GM23338 (cell line): Measurements from ENCODE around the gene SUCLG1. TPM values are rescaled to one million over a fixed set of nuclear protein-coding genes. Genes with fewer than 3 reads are reported as not detected.

ENCODE experiments used
- ATAC-seq: fragments of 200-7000 bp; cut with Tn5 transposase; 3 replicates; pipeline ENCODE4 v1.9.1; 2020
- DNase-seq: peaks from one replicate; pipeline ENCODE4 v3.0.0-alpha.2; 2015; ENCODE audit warnings: low spot score
- H2AFZ ChIP-seq: fragments of 200-600 bp; sonication (generic); 2 replicates; pipeline ENCODE4 v1.8.0; 2016; ENCODE audit warnings: antibody characterized with exemption, mild to moderate bottlenecking, moderate library complexity
- H3F3A ChIP-seq: fragments of 200-600 bp; sonication (generic); replicated peaks from 2 replicates; pipeline ENCODE4 v1.8.0; 2017; ENCODE audit warnings: antibody characterized with exemption, mixed run types, low read depth
- H3K27ac ChIP-seq: fragments of 200-600 bp; sonication (generic); 2 replicates; pipeline ENCODE4 v1.6.1; 2016; ENCODE audit warnings: low read depth
- H3K27me3 ChIP-seq: fragments of 200-600 bp; sonication (generic); 2 replicates; pipeline ENCODE4 v1.8.0; 2016; ENCODE audit warnings: mild to moderate bottlenecking, mixed run types, moderate library complexity; ENCODE audit not compliant: insufficient read depth
- H3K36me3 ChIP-seq: fragments of 200-600 bp; sonication (generic); 2 replicates; pipeline ENCODE4 v1.8.0; 2016; ENCODE audit warnings: mild to moderate bottlenecking; ENCODE audit not compliant: insufficient read depth
- H3K4me1 ChIP-seq: fragments of 200-600 bp; sonication (generic); 2 replicates; pipeline ENCODE4 v1.8.0; 2016; ENCODE audit warnings: mild to moderate bottlenecking, moderate library complexity; ENCODE audit not compliant: insufficient read depth
- H3K4me2 ChIP-seq: fragments of 200-600 bp; sonication (generic); 2 replicates; pipeline ENCODE4 v1.7.1; 2017; ENCODE audit warnings: mixed run types
- H3K4me3 ChIP-seq: fragments of 200-600 bp; sonication (generic); 2 replicates; pipeline ENCODE4 v1.6.1; 2016; ENCODE audit warnings: mixed run types
- H3K79me2 ChIP-seq: fragments of 200-600 bp; sonication (generic); replicated peaks from 2 replicates; pipeline ENCODE4 v1.8.0; 2017; ENCODE audit warnings: mild to moderate bottlenecking; ENCODE audit not compliant: insufficient read depth
- H3K9me2 ChIP-seq: fragments of 200-600 bp; sonication (generic); 2 replicates; pipeline ENCODE4 v1.8.0; 2017; ENCODE audit not compliant: insufficient read depth
- H4K20me1 ChIP-seq: fragments of 200-600 bp; sonication (generic); replicated peaks from 2 replicates; pipeline ENCODE4 v1.8.0; 2017; ENCODE audit warnings: mild to moderate bottlenecking; ENCODE audit not compliant: insufficient read depth
- H3K27ac Mint-ChIP-seq: 2 replicates; pipeline ENCODE4 v1.8.0; 2020; ENCODE audit warnings: inconsistent platforms, mild to moderate bottlenecking, moderate library complexity, mixed read lengths
- H3K27me3 Mint-ChIP-seq: 3 replicates; pipeline ENCODE4 v1.8.0; 2022; ENCODE audit warnings: low read depth, mild to moderate bottlenecking, moderate library complexity, mixed read lengths, inconsistent platforms; ENCODE audit not compliant: insufficient read depth, poor library complexity
- H3K36me3 Mint-ChIP-seq: 3 replicates; pipeline ENCODE4 v1.8.0; 2021; ENCODE audit warnings: low read depth, mild to moderate bottlenecking, inconsistent platforms, moderate library complexity, mixed read lengths
- H3K4me1 Mint-ChIP-seq: 3 replicates; pipeline ENCODE4 v1.8.0; 2020; ENCODE audit warnings: mild to moderate bottlenecking, inconsistent platforms, mixed read lengths
- H3K4me3 Mint-ChIP-seq: 3 replicates; pipeline ENCODE4 v1.8.0; 2021; ENCODE audit warnings: moderate library complexity, mild to moderate bottlenecking, inconsistent platforms, mixed read lengths
- H3K9me3 Mint-ChIP-seq: 3 replicates; pipeline ENCODE4 v1.8.0; 2020; ENCODE audit warnings: moderate library complexity, mild to moderate bottlenecking, inconsistent platforms, mixed read lengths
- CREB1 ChIP-seq: fragments of 250-450 bp; sonication (Bioruptor Pico); IDR thresholded peaks from 2 replicates; pipeline ENCODE4 v1.5.0; 2020; ENCODE audit warnings: low read depth, mild to moderate bottlenecking, moderate library complexity
- EZH2 ChIP-seq: fragments of 200-600 bp; sonication (generic); IDR thresholded peaks from one replicate; pipeline ENCODE4 v1.8.0; 2017; ENCODE audit warnings: antibody characterized with exemption, mild to moderate bottlenecking, low read depth; ENCODE audit not compliant: unreplicated experiment
- JUNB ChIP-seq: IDR thresholded peaks from one replicate; pipeline ENCODE4 v1.6.1; 2016; ENCODE audit warnings: antibody characterized with exemption; ENCODE audit not compliant: unreplicated experiment
- NANOG ChIP-seq: IDR thresholded peaks from 2 replicates; pipeline ENCODE4 v1.6.1; 2016; ENCODE audit warnings: antibody characterized with exemption, borderline replicate concordance
- POLR2AphosphoS5 ChIP-seq: IDR thresholded peaks from 2 replicates; pipeline ENCODE4 v1.6.1; 2016; ENCODE audit warnings: antibody characterized with exemption, low read depth
- polyA plus RNA-seq: library from polyadenylated mRNA; unstranded; fragments of >200 nt; fragmentation: Nextera tagmentation; extraction: Ambion mirVana; gene quantifications from 2 replicates; pipeline ENCODE4 v1.2.1, GENCODE V29; 2016
- total RNA-seq: library from RNA; depleted of rRNA; stranded (reverse); fragments of >200 nt; shearing (Covaris generic); gene quantifications from 2 replicates; pipeline ENCODE4 v1.2.3, GENCODE V29; 2014
- TF ChIP-seq, protein P1 (sequence below): fragments of 250-450 bp; sonication (Bioruptor Pico); IDR thresholded peaks from 2 replicates; pipeline ENCODE4 v1.5.0; 2020; ENCODE audit warnings: mild to moderate bottlenecking, moderate library complexity
- TF ChIP-seq, protein P2 (sequence below): IDR thresholded peaks from 2 replicates; pipeline ENCODE4 v1.6.1; 2016; ENCODE audit warnings: antibody characterized with exemption

The SUCLG1 gene
- total and polyA plus RNA-seq, 2 experiments from 2014 or later: 24.3 to 36.0 TPM

GRCh38 chr2:84388133-84388532 lies 70.9 kb downstream of the SUCLG1 start (continued):
- TF ChIP-seq, protein P1, sequence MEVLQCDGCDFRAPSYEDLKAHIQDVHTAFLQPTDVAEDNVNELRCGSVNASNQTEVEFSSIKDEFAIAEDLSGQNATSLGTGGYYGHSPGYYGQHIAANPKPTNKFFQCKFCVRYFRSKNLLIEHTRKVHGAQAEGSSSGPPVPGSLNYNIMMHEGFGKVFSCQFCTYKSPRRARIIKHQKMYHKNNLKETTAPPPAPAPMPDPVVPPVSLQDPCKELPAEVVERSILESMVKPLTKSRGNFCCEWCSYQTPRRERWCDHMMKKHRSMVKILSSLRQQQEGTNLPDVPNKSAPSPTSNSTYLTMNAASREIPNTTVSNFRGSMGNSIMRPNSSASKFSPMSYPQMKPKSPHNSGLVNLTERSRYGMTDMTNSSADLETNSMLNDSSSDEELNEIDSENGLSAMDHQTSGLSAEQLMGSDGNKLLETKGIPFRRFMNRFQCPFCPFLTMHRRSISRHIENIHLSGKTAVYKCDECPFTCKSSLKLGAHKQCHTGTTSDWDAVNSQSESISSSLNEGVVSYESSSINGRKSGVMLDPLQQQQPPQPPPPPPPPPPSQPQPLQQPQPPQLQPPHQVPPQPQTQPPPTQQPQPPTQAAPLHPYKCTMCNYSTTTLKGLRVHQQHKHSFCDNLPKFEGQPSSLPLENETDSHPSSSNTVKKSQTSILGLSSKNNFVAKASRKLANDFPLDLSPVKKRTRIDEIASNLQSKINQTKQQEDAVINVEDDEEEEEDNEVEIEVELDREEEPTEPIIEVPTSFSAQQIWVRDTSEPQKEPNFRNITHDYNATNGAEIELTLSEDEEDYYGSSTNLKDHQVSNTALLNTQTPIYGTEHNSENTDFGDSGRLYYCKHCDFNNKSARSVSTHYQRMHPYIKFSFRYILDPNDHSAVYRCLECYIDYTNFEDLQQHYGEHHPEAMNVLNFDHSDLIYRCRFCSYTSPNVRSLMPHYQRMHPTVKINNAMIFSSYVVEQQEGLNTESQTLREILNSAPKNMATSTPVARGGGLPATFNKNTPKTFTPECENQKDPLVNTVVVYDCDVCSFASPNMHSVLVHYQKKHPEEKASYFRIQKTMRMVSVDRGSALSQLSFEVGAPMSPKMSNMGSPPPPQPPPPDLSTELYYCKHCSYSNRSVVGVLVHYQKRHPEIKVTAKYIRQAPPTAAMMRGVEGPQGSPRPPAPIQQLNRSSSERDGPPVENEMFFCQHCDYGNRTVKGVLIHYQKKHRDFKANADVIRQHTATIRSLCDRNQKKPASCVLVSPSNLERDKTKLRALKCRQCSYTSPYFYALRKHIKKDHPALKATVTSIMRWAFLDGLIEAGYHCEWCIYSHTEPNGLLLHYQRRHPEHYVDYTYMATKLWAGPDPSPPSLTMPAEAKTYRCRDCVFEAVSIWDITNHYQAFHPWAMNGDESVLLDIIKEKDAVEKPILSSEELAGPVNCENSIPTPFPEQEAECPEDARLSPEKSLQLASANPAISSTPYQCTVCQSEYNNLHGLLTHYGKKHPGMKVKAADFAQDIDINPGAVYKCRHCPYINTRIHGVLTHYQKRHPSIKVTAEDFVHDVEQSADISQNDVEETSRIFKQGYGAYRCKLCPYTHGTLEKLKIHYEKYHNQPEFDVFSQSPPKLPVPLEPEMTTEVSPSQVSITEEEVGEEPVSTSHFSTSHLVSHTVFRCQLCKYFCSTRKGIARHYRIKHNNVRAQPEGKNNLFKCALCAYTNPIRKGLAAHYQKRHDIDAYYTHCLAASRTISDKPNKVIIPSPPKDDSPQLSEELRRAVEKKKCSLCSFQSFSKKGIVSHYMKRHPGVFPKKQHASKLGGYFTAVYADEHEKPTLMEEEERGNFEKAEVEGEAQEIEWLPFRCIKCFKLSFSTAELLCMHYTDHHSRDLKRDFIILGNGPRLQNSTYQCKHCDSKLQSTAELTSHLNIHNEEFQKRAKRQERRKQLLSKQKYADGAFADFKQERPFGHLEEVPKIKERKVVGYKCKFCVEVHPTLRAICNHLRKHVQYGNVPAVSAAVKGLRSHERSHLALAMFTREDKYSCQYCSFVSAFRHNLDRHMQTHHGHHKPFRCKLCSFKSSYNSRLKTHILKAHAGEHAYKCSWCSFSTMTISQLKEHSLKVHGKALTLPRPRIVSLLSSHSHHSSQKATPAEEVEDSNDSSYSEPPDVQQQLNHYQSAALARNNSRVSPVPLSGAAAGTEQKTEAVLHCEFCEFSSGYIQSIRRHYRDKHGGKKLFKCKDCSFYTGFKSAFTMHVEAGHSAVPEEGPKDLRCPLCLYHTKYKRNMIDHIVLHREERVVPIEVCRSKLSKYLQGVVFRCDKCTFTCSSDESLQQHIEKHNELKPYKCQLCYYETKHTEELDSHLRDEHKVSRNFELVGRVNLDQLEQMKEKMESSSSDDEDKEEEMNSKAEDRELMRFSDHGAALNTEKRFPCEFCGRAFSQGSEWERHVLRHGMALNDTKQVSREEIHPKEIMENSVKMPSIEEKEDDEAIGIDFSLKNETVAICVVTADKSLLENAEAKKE (CRISPR knock-in tag): no peak
- no peak for TF ChIP-seq CREB1 (CRISPR knock-in tag)
- TF ChIP-seq, protein P2, sequence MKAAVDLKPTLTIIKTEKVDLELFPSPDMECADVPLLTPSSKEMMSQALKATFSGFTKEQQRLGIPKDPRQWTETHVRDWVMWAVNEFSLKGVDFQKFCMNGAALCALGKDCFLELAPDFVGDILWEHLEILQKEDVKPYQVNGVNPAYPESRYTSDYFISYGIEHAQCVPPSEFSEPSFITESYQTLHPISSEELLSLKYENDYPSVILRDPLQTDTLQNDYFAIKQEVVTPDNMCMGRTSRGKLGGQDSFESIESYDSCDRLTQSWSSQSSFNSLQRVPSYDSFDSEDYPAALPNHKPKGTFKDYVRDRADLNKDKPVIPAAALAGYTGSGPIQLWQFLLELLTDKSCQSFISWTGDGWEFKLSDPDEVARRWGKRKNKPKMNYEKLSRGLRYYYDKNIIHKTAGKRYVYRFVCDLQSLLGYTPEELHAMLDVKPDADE: no peak

DNA sequence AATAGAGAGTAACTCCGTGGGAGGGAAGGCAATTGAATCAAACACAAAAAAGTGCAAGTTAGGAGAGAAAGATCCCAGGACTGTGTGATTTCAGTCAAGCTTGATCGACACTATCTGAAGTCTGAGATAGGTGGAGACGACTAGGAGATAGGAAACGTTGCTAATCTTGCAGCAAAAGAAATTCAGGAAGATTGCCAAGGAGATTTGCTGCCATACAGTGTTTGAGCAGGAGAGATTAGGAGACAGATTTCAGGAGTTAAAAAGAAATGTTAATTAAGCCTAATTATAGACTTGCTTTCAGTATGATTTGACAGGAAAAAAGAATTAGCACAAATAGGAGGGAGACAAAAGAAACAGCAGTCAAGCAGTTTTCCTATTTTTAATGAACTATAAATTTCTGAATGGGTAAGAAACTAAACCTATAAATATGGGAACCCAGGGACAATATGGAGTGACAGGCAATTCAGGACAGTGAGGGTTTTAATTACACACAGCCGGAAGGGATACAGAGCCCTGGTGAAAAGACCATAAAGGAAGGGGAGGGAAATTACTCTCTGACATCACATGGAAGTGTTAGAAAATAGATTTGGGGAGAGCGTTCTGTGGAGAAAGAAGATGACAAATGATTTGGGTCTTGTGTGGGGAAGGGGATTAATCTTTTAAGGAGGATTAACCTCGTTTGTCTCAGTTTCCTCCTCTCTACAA lies 72.6 kb downstream of the SUCLG1 start:
- Histone ChIP-seq H2AFZ (no peak overlapping the region), H4K20me1 (no peaks in the 10 kb centered on the region), H3K4me1 (no peaks in the 10 kb centered on the region), H3K27me3 (no peaks in the 10 kb centered on the region), H3K27ac (no peak overlapping the region), H3K4me3 (no peak overlapping the region), H3K4me2 (no peak overlapping the region), H3K79me2 (no peaks in the 10 kb centered on the region), H3F3A (no peaks in the 10 kb centered on the region), H3K36me3 (no peaks in the 10 kb centered on the region), H3K9me2 (no peaks in the 10 kb centered on the region)
- Mint-ChIP-seq H3K4me1 (peaks cover 7% of the 10 kb centered on the region), H3K9me3 (peaks cover 4% of the 10 kb centered on the region; the same call in 2 of the 3 replicates), H3K27me3 (no peaks in the 10 kb centered on the region), H3K4me3 (no peak overlapping the region), H3K27ac (no peak overlapping the region), H3K36me3 (peaks cover 7% of the 10 kb centered on the region; the same call in 1 of the 3 replicates)
- DNase-seq (no peak), ATAC-seq (no peak)
- no peak for TF ChIP-seq CREB1 (CRISPR knock-in tag)
- TF ChIP-seq POLR2AphosphoS5: no peak
- no peak for TF ChIP-seq JUNB
- TF ChIP-seq EZH2: no peak
- no peak for TF ChIP-seq NANOG
- TF ChIP-seq, protein P2: no peak
